GM12872 (cell line): ENCODE results near the gene YPEL3.

Source experiments
- TF ChIP-seq, protein P1 (sequence below): IDR thresholded peaks from 3 replicates; pipeline ENCODE4 v1.5.1; 2011; ENCODE audit warnings: low read depth, mild to moderate bottlenecking, low read length, moderate library complexity; ENCODE audit not compliant: insufficient read depth

Gene YPEL3

DNA sequence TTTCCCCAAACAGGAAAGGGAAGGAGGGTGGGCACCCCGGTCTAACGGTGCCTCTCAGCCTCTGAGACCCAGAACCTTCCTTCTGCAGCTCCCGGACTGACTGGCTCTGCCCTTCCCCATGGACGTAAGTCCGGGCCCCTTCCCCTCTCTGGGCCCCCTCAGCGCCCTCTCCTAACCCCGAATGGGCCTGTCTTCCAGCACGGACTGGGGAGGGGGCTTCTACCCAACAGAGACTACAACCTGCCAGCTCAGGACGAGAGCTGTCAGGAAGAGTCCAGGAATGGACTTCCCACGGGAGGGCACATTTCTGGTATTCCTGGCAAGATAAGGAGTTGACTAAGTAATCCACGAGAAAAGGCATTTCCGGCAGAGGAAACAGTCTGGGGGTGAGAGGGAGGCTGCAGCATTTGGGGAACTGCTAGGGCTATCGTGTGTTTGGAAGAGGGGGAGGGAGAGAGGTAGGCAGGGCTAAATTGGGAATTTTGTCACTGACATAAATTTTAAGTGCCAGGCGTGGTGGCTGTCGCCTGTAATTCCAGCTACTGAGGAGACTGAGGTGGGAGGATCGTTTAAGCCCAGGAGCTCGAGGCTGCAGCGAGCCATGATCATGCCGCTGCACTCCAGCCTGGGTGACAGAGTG is 42.5 kb downstream of the YPEL3 start:
- TF ChIP-seq, protein P1, sequence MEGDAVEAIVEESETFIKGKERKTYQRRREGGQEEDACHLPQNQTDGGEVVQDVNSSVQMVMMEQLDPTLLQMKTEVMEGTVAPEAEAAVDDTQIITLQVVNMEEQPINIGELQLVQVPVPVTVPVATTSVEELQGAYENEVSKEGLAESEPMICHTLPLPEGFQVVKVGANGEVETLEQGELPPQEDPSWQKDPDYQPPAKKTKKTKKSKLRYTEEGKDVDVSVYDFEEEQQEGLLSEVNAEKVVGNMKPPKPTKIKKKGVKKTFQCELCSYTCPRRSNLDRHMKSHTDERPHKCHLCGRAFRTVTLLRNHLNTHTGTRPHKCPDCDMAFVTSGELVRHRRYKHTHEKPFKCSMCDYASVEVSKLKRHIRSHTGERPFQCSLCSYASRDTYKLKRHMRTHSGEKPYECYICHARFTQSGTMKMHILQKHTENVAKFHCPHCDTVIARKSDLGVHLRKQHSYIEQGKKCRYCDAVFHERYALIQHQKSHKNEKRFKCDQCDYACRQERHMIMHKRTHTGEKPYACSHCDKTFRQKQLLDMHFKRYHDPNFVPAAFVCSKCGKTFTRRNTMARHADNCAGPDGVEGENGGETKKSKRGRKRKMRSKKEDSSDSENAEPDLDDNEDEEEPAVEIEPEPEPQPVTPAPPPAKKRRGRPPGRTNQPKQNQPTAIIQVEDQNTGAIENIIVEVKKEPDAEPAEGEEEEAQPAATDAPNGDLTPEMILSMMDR = no peak

DNA sequence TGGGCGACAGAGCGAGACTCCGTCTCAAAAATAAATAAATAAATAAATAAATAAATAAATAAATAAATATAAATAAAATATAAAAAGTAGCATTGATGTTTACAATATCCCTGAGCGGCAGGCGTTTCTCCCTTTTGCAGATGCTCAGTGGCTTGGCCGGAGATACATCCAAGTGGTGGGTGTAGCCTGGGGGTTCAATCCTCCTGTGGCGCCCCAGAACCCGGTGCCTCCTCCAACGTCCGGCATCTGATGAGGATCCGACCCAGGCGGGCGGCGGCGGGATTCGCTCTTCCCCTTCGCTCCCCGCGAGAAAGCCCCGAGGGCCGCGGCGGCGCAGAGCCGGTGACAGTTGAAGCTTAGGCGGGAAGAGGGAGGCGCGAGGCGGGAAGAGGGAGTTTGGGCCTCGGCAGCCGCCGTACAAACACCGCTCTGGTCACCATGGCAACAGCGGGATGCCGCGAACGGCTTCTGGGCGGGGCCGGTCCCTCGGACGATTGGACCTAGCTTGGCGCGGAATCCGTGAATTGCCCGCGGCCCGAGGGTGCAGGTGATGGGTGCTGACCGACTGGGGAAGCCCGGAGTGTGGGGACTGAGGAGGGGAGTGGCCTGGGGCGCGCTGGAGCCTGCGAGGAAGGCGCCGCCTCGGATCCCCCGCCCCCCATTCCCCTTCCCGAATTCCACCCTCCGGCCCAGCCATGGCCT is 43.2 kb downstream of the YPEL3 start:
- TF ChIP-seq, protein P1 = no peak

DNA sequence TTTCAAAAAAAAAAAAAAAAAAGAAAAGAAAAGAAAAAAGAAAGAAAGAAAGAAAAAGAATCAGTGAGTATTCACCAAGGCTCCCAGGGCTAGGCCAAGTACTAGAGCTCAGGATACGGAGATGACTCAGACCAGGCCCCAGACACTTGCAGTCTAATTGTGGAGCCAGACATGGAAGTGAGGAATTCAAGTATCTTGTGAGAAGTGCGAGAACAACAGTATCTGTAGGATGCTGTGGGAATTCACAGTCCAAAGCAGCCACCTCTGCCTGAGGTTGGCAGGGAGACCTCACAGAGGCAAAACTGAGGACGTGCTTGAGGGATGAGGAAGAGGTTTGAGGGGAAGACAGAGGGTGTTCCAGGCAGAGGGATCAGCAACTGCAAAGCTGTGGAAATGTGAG is 44.5 kb downstream of the YPEL3 start:
- TF ChIP-seq, protein P1 = no peak

DNA sequence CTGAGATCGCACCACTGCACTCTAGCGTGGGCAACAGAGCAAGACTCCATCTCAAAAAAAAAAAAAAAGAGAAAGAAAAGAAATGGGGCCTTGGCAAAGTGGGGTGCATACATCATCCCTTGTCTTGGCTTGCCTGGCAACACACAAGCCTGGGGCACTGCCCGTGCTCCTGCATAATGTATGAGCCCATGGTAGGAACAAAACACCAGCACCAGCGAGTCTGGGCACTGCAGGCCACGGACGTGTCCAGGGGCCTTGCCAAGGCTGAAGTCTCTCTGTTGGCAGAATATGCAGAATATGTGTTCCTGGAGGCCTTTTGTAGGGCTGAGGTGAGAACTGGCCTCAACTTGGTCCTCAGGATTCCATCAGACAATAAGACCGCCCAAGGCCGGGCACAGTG is 46.1 kb downstream of the YPEL3 start:
- TF ChIP-seq, protein P1 = no peak

DNA sequence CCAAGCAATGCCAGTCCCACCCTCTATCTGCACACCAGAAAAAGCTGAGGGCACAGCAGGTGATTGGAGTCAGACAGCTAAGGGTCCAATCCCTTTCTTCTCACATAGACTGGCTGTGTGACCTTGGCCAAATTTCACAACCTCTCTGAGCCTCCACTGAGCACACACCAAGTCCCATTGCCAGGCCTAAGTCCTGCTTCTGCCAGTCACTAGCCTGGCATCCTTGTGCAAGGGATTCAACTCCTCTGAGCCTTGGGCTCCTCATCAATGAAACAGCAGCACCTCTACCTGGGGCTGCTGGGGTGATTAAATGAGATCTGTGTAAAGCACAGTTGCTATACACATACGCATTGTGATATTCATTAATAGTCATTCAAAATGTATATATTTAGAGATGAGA is 49.4 kb downstream of the YPEL3 start:
- TF ChIP-seq, protein P1 = no peak

DNA sequence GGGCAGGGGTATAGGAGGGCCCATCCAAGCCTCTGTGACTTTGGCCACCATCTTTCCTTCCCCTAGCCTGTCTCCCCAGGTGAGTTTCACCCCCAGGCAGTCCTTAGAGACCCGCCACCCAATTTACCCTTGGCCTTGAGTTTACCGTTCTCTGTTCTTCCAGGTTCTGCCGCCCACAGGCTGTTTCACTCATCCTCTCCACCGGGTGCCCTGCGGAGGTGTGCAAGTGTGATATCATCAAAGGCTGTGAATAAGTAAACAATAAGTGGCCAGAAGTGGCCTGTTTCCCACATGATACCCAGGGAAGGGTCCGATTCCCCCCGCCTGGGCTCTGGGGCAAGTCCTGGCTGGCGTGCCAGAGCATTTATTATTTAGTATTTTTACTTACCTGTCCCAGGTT is 49.8 kb downstream of the YPEL3 start:
- TF ChIP-seq, protein P1 = no peak
